Panc1 (cell line): Measurements from ENCODE around the gene NT5C2.

Experiments used
- POLR2AphosphoS5 ChIP-seq: IDR thresholded peaks from 2 replicates; pipeline ENCODE4 v1.6.1; 2012; ENCODE audit warnings: mild to moderate bottlenecking, low read depth, low read length, moderate library complexity
- REST ChIP-seq, 2 experiments: IDR thresholded peaks; 2 replicates each; pipeline ENCODE4 v1.6.1; 2011 to 2012; ENCODE audit warnings: low read depth in 2 of 2, control low read depth in 1 of 2, low read length in 1 of 2, mild to moderate bottlenecking in 1 of 2, moderate library complexity in 1 of 2; ENCODE audit not compliant: insufficient read depth in 1 of 2
- SIN3A ChIP-seq: IDR thresholded peaks from 2 replicates; pipeline ENCODE4 v1.6.1; 2012; ENCODE audit warnings: low read depth, mild to moderate bottlenecking, low read length, moderate library complexity, borderline replicate concordance; ENCODE audit not compliant: insufficient read depth
- TCF7L2 ChIP-seq: IDR thresholded peaks from 2 replicates; pipeline ENCODE4 v1.6.1; 2011; ENCODE audit warnings: mild to moderate bottlenecking, low read depth, low read length, inconsistent platforms
- TF ChIP-seq, protein P1 (sequence below): fragments of 450-650 bp; IDR thresholded peaks from 2 replicates; pipeline ENCODE4 v1.5.1; 2017; ENCODE audit warnings: mild to moderate bottlenecking

GRCh38 chr10:103127241-103127640, 65.8 kb downstream of the NT5C2 start:
- TF ChIP-seq, protein P1, sequence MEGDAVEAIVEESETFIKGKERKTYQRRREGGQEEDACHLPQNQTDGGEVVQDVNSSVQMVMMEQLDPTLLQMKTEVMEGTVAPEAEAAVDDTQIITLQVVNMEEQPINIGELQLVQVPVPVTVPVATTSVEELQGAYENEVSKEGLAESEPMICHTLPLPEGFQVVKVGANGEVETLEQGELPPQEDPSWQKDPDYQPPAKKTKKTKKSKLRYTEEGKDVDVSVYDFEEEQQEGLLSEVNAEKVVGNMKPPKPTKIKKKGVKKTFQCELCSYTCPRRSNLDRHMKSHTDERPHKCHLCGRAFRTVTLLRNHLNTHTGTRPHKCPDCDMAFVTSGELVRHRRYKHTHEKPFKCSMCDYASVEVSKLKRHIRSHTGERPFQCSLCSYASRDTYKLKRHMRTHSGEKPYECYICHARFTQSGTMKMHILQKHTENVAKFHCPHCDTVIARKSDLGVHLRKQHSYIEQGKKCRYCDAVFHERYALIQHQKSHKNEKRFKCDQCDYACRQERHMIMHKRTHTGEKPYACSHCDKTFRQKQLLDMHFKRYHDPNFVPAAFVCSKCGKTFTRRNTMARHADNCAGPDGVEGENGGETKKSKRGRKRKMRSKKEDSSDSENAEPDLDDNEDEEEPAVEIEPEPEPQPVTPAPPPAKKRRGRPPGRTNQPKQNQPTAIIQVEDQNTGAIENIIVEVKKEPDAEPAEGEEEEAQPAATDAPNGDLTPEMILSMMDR = no peak
- TF ChIP-seq POLR2AphosphoS5 (no peak), REST (IDR thresholded peaks at IDR 0.05; ENCODE audit: insufficient read depth in 1 of 2, low read depth in 2 of 2, low read length in 1 of 2) (no peak), TCF7L2 (no peak), SIN3A (no peak)
